RWPE2 (cell line): ENCODE data around the gene MYEOV.

ENCODE experiments used
- ATAC-seq: fragments of 200-7000 bp; cut with Tn5 transposase; 3 replicates; pipeline ENCODE4 v1.9.1; 2021; ENCODE audit warnings: low read depth
- DNase-seq: peaks from one replicate; pipeline ENCODE4 v3.0.0-alpha.2; 2020; ENCODE audit warnings: low spot score
- H3K27ac ChIP-seq: fragments of 450-650 bp; 2 replicates; pipeline ENCODE4 v1.5.1; 2017; ENCODE audit warnings: mild to moderate bottlenecking; ENCODE audit not compliant: poor library complexity, severe bottlenecking
- H3K27me3 ChIP-seq: fragments of 250-450 bp; sonication (Bioruptor Pico); 2 replicates; pipeline ENCODE4 v1.5.1; 2021; ENCODE audit warnings: mild to moderate bottlenecking, moderate library complexity; ENCODE audit not compliant: insufficient read depth, poor library complexity, severe bottlenecking
- H3K36me3 ChIP-seq: fragments of 250-450 bp; sonication (Bioruptor Pico); 2 replicates; pipeline ENCODE4 v1.5.1; 2020; ENCODE audit warnings: low read depth, mild to moderate bottlenecking, moderate library complexity
- H3K4me1 ChIP-seq: fragments of 250-450 bp; sonication (Bioruptor Pico); 2 replicates; pipeline ENCODE4 v1.5.1; 2021; ENCODE audit warnings: mild to moderate bottlenecking, moderate library complexity; ENCODE audit not compliant: insufficient read depth, poor library complexity, severe bottlenecking
- H3K4me3 ChIP-seq: fragments of 250-450 bp; sonication (Bioruptor Pico); 2 replicates; pipeline ENCODE4 v1.5.1; 2021; ENCODE audit warnings: mild to moderate bottlenecking, moderate library complexity; ENCODE audit not compliant: severe bottlenecking
- H3K9me3 ChIP-seq: fragments of 250-450 bp; sonication (Bioruptor Pico); 2 replicates; pipeline ENCODE4 v1.5.1; 2021; ENCODE audit warnings: mild to moderate bottlenecking, moderate library complexity; ENCODE audit not compliant: severe bottlenecking
- CTCF ChIP-seq: fragments of 450-650 bp; IDR thresholded peaks from one replicate; pipeline ENCODE4 v1.5.1; 2017; ENCODE audit warnings: mild to moderate bottlenecking, moderate library complexity; ENCODE audit not compliant: poor library complexity, severe bottlenecking

The MYEOV gene

GRCh38 chr11:69333879-69334278 lies 39.9 kb downstream of the MYEOV start:
- Histone ChIP-seq H3K27ac (no peak overlapping the region), H3K4me1 (peaks cover 10% of the 10 kb centered on the region), H3K27me3 (no peaks in the 10 kb centered on the region), H3K36me3 (no peaks in the 10 kb centered on the region), H3K9me3 (no peaks in the 10 kb centered on the region), H3K4me3 (no peak overlapping the region)
- TF ChIP-seq CTCF, result no peak
- no peak for DNase-seq
- ATAC-seq, result no peak

GRCh38 chr11:69335007-69335780 lies 41.2 kb downstream of the MYEOV start:
- peaks cover 10% of the 10 kb centered on the region for H3K4me1 ChIP-seq
- no peak for ATAC-seq
- no peak for DNase-seq
- H3K27ac ChIP-seq, result no peak overlapping the region
- no peak overlapping the region for H3K4me3 ChIP-seq
- H3K9me3 ChIP-seq, result no peaks in the 10 kb centered on the region
- H3K27me3 ChIP-seq, result no peaks in the 10 kb centered on the region
- no peaks in the 10 kb centered on the region for H3K36me3 ChIP-seq
- no peak for TF ChIP-seq CTCF

- Histone ChIP-seq H3K36me3 (no peaks in the 10 kb centered on the region), H3K27ac (no peak overlapping the region), H3K27me3 (no peaks in the 10 kb centered on the region), H3K9me3 (no peaks in the 10 kb centered on the region), H3K4me1 (peaks cover 10% of the 10 kb centered on the region), H3K4me3 (no peak overlapping the region)
- DNase-seq, result no peak
- no peak for TF ChIP-seq CTCF
- ATAC-seq, result no peak
Observed at GRCh38 chr11:69335781-69336405, 41.9 kb downstream of the MYEOV start.

GRCh38 chr11:69337211-69337721 lies 43.3 kb downstream of the MYEOV start:
- Histone ChIP-seq H3K4me1 (peaks cover 10% of the 10 kb centered on the region), H3K27ac (peak overlapping the region; percentile 11), H3K9me3 (no peaks in the 10 kb centered on the region), H3K36me3 (no peaks in the 10 kb centered on the region), H3K27me3 (no peaks in the 10 kb centered on the region), H3K4me3 (no peak overlapping the region)
- DNase-seq, result no peak
- TF ChIP-seq CTCF, result no peak
- no peak; the same call in 2 of the 3 replicates for ATAC-seq
